Erythroblast (primary cell): ENCODE data around the gene CPPED1.

ENCODE experiments used
- GATA1 ChIP-seq: IDR thresholded peaks from 2 replicates; pipeline ENCODE4 v1.6.1; 2011; ENCODE audit warnings: low read depth, mild to moderate bottlenecking, control low read depth, low read length, moderate library complexity
- POLR2A ChIP-seq: IDR thresholded peaks from 2 replicates; pipeline ENCODE4 v1.6.1; 2011; ENCODE audit warnings: mild to moderate bottlenecking, low read length

GRCh38 chr16:12793865-12794240 lies 9.8 kb downstream of the CPPED1 start:
- TF ChIP-seq POLR2A, result no peak
- no peak for TF ChIP-seq GATA1
